ENCODE data around the gene DPP6.

The DPP6 gene

GRCh38 chr7:154540596-154540995 is 488.4 kb downstream of the DPP6 start:
- DNase-seq (ENCODE audit: low read depth): no peak

DNA sequence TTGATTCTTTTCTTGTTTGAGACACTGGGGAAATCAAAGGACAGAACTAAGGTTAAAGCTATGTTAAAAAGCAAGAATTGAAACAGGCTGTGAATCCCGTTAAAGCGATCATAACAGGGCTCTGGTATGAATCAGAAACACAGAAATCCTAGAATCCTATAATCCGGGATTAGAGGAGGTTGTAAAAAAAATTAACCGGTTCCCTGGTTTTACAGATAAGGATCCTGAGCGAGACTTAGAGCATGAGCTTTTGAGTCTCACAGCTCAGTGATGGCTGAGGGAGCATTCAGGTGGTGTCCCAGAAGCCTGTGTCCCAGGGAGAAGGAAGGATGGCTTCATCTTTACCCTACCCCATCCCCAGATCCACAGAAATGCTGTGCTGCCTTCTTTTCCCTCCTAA is 489.4 kb downstream of the DPP6 start:
- DNase-seq (ENCODE audit: low read depth): no peak

GRCh38 chr7:154546946-154547587 is 494.9 kb downstream of the DPP6 start:
- no peak for DNase-seq (ENCODE audit: low read depth)

DNA sequence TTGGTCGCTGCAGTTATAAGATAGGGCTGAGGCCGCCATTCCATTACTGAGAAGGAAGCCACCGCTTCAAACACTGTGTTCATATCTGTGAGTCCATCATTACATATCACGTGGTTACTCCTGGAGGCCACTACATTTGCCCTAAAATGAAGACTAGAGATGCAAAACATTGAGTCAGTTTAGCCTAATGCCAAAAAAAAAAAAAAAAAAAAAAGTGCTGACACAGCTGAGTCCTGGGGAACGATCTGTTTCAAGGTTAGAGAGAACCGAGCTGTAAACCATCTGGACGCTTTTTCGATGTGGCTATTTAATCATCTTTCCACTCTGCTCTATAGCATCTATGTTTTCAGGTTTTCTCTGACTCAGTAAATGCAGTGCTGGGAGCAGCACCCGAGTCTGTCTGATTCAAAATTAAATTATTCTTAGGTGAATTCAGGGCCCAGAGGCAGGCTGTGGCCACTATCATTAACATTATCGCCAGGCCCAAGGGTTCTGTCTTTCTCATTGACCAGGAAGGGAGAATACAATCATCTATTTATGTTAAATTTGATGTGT is 501.6 kb downstream of the DPP6 start:
- no peak for DNase-seq (ENCODE audit: low read depth)

GRCh38 chr7:154559454-154559853 is 507.3 kb downstream of the DPP6 start:
- DNase-seq (ENCODE audit: low read depth): no peak

GRCh38 chr7:154564676-154565075 is 512.5 kb downstream of the DPP6 start:
- no peak for DNase-seq (ENCODE audit: low read depth)

GRCh38 chr7:154566877-154567276 is 514.7 kb downstream of the DPP6 start:
- DNase-seq (ENCODE audit: low read depth): no peak

DNA sequence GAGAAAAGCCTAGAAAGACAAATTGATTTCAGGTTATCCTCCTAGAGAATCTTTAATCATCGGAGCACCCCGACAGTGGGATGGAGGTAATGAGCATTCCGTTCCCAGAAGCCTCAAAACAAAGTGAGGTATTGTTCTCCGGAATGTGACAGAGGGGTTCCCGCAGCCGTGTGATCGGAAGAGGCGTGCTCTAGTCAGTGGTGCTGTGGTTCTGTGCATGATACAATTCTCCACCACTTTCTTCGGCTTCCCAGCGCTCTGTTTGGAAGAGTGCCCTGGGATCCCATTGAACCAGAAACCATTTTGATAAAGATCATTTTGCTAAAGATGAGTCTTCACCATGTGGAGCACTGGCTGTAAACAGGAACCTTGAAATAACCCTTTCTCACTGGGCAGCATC is 516.1 kb downstream of the DPP6 start:
- no peak for DNase-seq (ENCODE audit: low read depth)

GRCh38 chr7:154569916-154570315 is 517.7 kb downstream of the DPP6 start:
- DNase-seq (ENCODE audit: low read depth): no peak

DNA sequence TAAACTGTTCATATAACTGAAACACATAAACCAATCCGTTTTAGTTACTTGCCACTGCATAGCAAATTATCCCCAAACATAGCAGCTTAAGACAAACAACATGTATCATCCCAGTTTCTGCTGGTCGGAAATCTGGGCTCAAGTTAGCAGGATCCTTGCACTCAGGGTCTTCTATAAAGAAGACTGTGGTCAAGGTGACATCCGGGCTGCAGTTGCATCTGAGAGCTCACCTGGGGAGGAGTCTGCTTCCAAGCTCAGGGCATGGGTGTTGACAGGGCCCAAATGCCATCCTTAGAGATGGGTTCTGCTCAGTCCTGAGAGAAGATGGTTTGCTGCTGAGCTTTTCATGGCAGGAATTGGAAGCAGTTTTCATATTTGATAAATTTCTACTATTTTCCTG is 519.6 kb downstream of the DPP6 start:
- DNase-seq (ENCODE audit: low read depth): no peak

DNA sequence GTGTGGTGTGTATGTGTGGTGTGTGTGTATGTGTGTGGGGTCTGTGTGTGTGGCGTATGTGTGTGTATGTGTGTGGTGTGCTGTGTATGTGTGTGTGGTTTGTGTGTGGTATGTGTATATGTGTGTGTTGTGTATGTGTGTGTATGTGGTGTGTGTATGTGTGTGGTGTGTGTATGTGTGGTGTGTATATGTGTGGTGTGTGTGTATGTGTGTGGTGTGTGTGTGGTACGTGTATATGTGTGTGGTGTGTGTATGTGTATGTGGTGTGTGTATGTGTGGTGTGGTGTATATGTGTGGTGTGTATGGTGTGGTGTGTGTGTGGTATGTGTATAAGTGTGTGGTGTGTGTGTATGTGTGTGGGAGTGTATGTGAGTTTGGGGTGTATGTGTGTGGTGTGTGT is 522.0 kb downstream of the DPP6 start:
- DNase-seq (ENCODE audit: low read depth): no peak

GRCh38 chr7:154575497-154575896 is 523.3 kb downstream of the DPP6 start:
- DNase-seq (ENCODE audit: low read depth): no peak

DNA sequence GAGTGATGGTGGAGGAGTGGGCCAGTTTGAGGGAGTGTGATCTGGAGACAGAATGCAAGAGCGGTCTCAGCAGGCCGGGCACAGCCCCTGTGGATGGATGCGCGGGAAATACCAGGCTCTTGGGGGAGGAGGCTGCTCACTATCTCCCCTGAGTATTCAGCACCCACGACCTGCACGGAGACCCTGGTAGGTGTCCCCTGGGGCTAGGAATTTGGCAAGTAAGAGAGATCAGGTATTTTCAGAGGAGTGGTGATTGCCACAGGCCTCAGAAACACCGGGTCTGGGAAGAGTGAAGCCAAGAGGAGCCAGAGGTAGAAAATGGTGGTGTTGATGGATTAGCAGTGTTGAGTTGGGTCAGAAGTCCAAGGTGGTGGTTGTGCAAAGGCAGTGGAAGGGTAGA is 524.4 kb downstream of the DPP6 start:
- no peak for DNase-seq (ENCODE audit: low read depth)

- no peak for DNase-seq (ENCODE audit: low read depth)
Observed at GRCh38 chr7:154577141-154577873, 525.1 kb downstream of the DPP6 start.

DNA sequence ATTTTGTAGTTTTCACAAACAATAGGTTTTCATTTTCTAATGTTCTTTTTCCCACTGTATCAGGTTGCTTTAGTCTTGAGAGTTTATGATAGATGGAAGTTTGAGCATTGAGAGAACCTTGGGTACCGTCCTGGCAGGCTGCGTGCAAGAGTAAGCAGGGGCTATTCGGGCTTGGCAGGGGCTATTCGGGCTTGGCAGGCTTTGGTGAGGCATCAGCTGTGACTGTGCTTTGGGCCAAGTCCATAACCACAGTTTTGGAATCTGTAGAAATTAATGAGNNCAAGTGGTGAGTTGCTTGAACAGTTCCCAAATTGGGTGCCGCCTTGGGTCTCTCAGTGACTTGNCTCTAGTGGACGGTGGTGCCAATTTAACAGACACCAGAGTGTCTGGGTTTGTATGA is 526.1 kb downstream of the DPP6 start:
- no peak for DNase-seq (ENCODE audit: low read depth)

GRCh38 chr7:154579711-154580110 is 527.5 kb downstream of the DPP6 start:
- DNase-seq (ENCODE audit: low read depth): no peak

GRCh38 chr7:154581251-154581890 is 529.2 kb downstream of the DPP6 start:
- DNase-seq (ENCODE audit: low read depth): no peak

DNA sequence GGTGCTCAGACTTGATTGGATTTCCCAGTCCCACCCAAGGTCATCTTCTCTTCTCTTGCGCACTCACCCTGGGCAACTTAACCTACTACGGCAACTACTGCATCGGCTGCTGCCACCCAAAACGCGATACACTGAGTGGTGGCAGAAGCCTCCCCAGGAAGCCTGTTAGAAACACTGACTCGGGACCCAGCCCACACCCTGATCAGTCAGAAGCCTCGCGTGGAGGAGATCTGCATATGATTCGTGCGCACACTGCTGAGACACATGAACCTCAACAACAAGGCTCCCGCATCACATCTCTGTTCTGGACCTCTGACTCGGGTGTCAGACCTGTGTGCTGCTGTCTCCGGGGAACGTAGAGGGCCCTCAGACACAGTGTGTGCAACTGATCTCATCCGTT is 531.3 kb downstream of the DPP6 start:
- no peak for DNase-seq (ENCODE audit: low read depth)

- DNase-seq (ENCODE audit: low read depth): no peak
Observed at GRCh38 chr7:154584352-154585252, 532.4 kb downstream of the DPP6 start.

DNA sequence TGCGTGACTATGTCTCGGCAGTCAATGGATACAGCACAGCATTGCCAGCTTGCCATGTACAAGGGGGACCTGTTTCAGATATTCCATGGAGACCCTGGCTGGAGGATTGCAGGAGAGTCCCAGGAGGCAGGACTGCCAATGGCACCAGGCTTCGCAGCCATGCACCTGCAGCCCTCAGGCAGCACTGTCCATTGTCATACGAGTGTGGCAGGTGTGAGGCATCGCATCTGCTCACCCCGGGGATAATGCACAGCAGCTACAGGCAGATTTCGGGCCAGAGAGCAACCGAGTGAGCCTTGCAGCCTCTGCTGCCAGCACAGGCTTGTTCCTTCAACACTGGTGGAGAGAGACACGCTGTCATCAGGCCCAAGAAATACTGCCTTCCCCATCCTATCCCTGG is 535.6 kb downstream of the DPP6 start:
- DNase-seq (ENCODE audit: low read depth): no peak

- no peak for DNase-seq (ENCODE audit: low read depth)
Observed at GRCh38 chr7:154591544-154591943, 539.3 kb downstream of the DPP6 start.

- DNase-seq (ENCODE audit: low read depth): no peak
Observed at GRCh38 chr7:154592388-154592787, 540.2 kb downstream of the DPP6 start.
